HuH-7.5 (cell line): Measurements from ENCODE around the gene PPFIA1.
"Not testable (repeated sequence)": the region's sequence is repeated elsewhere in the genome, so short reads cannot be mapped to it uniquely, and the experiment has no call there.

Source experiments
- DNase-seq: peaks from one replicate; pipeline ENCODE4 v3.0.0; 2011; ENCODE audit warnings: low spot score

Gene PPFIA1

DNA sequence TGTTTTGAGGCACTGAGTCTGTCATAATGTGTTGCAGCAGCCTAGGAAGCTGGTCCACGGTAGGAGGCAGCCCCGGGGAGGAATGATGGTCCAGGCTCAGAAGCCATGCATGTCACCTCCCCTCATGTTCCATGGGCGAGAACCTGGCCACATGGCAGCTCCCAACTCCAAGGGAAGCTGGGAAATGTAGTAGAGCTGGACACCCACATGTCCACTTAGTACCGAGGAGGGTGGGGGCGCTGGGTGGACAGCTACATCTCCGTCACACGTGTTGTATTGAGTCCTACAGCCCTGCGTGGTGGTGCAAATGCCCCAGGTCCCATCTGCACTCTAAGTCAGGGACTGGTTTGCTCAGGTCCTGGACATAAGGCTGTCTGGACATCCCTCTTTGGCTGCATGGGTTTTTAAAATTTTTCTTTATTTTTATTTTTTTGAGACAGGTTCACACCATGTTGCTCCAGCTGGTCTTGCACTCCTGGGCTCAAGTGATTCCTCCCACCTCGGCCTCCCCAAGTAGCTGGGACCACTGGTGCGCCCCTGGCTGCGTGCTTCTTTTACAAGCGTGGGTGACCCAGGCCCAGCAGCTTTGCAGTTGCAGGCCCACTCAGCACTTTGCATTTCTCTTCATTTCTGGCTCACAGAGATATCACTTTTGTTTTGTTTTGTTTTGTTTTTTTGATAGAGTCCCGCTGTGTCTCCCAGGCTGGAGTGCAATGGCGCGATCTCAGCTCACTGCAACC lies 123.9 kb downstream of the PPFIA1 start:
- no peak for DNase-seq

DNA sequence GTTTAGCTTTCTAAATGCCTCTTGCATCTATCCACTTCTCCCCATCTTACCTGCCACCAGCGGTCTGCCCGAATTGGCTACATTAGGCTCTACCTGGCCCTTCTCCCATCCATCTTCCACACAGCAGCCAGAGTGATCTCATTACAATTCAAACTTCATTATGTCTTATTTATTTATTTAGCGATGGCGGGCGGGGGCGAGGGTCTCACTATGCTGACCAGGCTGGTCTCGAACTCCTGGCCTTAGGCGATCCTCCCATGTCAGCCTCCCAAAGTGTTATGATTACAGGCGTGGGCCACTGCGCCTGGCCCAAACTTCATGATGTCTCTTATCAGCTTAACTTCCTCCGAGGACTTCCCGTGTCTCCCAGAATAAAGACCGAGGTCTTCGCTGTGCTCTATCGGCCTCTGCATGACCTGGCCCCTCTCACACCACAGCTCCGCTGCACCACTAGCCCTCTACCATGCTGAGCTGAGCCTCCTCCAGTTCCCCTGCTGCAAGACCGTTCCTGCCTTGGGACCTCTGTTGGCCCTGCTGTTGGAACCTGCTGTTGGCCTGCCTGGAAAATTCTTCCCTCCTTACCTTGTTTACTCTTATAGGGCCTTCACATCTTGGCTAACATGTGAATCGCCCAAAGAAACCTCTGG lies 127.0 kb downstream of the PPFIA1 start:
- DNase-seq: peak; percentile 65

DNA sequence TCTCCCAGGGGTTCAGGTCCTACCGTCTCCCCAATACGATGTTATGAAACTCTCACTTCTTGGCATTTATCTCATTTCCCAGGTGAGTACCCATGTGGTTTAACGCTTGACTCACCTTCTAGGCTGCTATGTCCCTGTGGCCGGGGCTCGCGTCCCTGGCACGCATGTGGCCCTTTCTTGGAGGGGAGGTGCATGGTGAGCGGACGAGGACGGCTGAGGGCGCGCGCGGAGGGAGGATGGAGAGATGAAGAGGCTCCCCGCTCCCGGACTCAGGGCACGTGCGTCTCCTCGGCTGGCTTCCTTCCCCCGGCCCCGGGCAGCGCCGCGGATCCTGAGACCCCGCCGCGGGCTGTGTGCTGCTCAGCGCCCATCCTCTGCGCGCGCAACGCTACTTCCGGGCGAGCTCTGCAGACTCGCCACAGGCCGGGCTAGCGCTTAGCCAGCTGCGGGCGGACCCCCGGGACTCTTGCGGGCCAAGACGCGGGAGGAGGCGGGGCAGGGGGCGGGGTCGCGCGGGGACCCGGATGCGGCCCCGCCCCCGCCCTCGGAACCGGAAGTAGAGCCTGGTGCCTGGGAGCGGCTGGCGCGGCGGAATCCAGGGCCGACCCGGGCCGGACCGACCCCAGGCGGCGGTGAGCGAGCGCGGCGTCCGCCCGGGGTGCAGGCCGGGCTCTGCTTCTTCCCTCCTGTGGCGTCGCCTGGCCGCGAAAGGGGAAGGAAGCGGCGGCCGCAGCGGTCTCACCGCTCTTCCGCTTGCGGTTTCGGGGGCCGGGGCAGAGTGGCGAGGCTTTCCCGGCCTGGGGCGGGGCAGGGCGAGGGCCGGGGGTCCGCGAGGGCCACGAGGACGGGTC lies 127.7 kb downstream of the PPFIA1 start, which contains the start of gene CTTN:
TSS of gene CTTN (plus strand) at position 547 of the 851 bp plus-strand sequence. CDS start 8,769 bp downstream, outside the sequence.
- peak; percentile 98 for DNase-seq

DNA sequence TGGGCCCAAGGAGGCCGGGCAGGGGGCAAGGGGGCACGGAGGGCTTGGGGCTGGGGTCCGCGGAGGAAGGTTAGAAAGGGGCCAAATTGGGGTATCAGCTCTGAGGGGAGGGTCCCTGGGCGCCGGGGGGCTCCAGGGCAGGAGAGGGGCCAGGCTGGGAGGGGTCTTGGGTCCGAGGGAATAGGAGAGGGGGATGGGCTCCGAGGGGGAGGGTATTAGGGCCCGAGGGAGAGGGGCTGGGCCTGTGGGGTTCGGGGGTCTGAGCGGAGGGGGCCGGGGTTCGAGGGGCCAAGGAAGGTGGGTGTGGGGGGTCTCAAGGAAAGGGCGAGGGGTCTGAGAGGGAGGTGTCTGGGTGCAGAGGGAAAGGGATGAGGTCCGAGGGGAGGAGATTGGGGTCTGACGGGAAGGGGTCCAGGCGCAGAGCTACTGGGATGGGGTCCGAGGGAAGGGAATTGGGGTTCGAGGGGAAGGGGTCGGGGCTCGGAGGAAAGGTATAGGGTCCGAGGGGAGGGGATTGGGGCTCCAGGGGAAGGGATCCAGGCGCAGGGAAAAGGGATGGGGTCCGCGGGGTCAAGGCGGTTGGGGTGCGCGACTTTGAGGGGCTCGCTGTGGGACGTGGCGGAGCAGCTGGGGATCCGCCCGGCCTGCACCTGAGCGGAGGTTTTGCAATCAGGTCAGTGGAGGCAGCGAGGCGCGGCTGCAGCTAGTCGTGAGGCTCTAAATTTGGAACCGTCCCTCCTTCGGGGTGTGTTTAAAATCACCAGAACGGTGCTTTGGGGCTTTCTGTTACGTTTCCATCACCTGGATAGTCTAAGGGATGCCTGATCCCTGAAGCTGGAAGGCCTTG lies 128.6 kb downstream of the PPFIA1 start:
- DNase-seq: no peak

DNA sequence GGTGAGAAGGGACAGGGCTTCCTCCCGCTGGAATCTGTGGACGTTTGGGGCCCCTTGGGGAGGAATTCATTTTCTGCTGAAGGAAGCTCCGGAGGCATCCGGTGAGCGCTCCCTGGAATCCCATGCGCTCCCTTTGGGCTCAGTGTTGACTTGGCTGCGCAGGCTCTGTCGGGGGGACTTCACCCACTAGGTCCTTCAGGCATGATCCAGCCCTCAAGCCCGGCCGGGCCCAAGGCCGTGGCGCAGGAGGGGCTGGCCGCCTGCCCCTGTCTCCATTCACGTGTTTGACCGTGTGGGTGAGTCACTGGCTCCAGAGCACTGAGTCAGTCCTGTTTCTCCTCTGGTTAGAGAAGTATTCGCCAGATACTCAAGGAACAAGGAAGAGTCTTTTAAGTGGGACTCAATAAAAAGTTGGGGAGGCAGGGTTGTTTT lies 129.2 kb downstream of the PPFIA1 start:
- peak; percentile 41 for DNase-seq

DNA sequence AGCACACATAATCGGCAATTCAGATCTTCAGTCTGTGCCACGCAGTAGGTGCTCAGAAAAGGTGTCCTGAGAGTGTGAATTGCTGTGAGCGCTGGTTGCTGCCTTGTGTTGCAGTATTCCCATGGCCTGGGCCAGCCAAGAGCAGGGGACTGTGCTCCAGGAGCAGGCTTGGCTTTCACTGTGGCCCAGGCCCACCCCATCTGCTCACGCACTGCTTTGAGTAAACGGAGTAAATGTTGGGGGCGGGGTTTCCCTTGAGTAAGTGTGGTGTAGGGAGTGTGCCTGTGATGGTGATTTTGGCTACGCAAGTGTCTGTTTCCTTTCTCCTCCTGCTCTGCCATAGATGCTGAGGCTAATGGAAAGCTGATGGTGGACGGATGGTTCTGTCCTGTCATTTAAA lies 130.2 kb downstream of the PPFIA1 start:
- DNase-seq: no peak

DNA sequence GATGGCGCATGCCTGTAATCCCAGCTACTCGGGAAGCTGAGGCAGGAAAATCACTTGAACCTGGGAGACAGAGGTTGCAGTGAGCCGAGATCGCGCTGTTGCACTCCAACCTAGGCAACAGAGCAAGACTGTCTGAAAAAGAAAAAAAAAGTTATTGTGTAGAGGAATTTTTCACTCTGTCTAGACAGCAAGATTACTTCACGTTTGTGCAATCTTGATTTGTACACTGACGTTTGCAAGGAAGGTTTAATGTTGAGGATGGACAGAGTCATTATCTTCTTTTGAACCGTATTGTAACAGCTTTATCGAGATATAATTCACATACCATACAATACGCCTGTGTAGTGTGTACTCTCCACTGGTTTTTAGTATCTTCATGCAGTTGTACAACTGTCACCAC lies 131.5 kb downstream of the PPFIA1 start:
- DNase-seq: no peak

DNA sequence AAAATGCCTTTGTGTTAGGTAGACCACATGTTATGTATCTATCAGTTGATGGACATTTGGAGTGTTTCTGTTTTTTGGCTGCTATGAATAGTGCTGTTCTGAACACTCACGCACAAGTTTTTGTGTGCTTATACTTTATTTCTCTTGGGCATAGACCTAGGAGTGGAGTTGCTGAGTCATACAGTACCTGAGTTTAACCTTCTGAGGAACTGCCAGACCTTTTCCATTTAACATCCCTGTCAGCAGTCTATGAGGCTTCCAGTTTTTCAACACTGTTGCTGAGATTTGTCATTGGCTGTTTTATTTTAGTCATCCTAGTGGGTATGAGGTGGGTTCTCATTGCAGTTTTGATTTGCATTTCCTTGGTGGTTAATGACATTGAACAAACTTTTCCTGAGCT lies 132.2 kb downstream of the PPFIA1 start:
- no peak for DNase-seq

DNA sequence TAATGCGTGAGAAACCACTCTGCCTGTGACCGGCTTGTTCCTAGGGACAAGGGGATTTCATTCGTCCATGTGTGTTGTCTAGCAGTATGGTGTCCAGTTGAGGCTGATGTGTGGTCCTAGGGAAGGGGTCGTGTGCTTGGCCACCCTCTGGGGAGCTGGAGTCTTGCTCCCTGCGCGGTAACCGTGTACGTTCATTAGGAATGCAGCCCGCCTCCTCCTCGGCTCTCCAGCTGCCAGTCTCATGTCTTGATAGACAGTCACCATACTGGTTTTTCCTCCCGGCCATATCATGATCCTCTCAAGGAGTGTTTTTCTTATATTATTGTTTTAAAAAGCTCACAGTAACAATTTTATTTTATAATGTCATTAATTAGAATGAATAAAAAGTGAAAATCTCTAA lies 133.8 kb downstream of the PPFIA1 start:
- DNase-seq: no peak

DNA sequence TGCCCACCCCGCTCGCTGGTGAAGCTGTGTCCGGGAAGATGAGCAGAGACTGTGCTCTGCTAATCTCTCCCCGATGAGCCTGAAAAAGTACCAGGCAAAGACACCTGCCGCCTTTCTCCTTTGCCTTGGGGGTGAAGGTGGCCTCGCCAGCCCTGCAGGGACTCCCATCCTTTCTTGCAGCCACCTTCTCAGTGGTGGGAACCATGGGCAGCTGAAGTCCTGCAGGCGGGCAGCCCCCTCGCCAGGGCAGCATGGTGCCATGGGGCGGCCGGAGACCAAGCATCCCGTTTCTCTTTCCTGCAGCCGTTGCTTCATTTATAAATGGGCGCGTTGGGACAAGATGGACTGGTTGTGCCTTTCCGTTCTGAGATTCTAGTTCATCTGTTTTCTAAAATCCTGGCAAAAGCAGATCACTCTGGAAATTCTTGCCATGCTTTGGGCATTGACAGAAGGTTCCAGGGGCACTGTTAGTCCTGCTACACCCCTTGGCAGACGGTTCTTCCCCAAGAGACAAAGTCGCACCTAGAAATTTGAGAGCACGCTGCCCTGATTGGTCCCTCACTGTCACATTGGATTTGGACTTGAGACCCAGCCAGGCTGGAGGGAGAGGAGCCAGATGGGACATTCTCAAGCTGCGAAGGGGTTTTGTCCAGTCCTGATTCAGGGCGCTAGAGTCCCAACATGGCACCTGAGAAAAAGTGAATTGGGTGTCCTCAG lies 135.3 kb downstream of the PPFIA1 start:
- no peak for DNase-seq

DNA sequence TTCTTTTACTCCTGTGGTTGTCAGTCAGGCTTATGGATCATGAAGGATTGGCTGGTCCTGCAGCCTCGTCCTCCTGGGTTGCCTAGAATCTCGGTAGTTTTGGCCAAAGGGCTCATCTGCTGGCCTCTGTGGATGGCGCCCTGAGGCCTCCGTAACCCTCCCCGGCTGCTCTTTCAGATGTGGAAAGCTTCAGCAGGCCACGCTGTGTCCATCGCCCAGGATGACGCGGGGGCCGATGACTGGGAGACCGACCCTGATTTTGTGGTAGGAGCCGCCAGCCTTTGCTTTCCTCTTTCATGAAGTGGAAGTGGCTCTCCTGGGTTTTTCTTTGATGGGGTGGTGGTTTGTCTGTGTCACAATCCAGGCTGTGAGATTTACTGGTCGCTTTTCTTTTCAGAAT lies 136.6 kb downstream of the PPFIA1 start:
- DNase-seq: no peak

DNA sequence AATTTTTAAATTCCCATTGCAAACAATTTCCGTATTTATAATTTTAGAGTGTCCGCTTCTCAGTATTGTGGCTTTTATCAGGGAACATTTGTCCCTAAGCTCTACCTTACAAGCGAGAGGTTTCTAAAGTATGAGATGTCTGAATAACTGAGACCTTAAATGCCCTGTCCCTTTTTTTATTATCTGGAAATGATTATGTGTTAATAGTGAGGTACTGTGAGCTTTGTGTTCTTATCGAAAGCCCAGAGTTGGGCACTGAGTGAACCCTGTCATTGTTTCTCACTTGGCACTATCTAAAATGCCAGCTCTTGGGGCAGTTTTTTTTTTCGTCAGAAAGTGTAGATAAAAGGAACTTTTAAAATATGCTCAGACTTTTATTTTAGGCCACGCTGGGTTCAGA lies 137.3 kb downstream of the PPFIA1 start:
- no peak for DNase-seq

DNA sequence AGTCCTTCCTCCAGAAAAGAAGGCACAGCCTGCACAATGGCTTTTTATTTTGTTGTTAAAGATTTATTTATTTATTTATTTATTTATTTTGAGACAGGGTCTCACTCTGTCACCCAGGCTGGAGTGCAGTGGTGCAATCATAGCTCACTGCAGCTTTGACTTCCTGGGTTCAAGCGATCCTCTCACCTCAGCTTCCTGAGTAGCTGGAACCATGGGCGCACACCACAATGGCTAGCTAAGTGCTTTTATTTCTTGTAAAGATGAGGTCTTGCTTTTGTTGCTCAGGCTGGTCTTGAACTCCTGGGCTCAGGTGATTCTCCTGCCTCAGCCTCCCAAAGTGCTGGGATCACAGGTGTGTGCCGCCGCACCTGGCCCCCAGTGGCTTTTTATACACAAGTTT lies 137.8 kb downstream of the PPFIA1 start:
- not testable (repeated sequence) for DNase-seq

DNA sequence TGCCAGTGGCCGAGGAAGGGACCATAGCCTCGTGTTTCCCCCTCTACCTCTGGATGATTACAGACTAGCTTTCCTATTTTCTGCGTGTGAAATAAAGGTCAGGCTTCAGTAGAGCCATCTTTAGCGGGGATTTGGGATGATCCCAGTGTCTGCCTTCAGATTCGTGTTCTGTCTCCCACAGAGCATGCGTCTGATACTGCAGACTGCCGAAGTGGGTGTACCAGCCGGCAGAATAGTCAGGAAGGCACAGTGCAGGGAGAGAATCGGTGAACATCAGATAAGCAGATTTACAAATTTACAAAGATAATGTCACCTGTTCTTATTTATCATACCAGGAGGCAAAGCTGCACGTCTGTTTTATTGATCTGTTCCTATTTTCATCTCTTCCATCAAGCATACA lies 138.9 kb downstream of the PPFIA1 start:
- no peak for DNase-seq

DNA sequence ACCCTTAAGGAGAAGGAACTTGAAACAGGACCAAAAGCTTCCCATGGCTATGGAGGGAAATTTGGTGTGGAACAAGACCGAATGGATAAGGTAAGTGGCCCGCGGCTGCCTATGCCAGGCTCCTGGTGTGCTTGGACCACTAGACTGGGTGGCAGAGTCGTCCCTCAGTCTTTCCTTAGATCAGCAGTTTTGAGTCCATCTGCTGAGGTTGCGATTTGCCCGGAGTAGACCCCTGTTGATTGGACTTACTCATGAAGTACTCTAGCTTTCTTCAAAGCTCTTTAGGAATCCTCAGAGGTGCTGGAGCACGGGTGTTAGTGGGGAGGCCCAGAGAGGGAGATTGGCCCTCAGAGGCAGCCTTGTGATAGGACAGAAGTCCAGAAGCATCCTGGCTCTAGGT lies 139.4 kb downstream of the PPFIA1 start:
- no peak for DNase-seq

DNA sequence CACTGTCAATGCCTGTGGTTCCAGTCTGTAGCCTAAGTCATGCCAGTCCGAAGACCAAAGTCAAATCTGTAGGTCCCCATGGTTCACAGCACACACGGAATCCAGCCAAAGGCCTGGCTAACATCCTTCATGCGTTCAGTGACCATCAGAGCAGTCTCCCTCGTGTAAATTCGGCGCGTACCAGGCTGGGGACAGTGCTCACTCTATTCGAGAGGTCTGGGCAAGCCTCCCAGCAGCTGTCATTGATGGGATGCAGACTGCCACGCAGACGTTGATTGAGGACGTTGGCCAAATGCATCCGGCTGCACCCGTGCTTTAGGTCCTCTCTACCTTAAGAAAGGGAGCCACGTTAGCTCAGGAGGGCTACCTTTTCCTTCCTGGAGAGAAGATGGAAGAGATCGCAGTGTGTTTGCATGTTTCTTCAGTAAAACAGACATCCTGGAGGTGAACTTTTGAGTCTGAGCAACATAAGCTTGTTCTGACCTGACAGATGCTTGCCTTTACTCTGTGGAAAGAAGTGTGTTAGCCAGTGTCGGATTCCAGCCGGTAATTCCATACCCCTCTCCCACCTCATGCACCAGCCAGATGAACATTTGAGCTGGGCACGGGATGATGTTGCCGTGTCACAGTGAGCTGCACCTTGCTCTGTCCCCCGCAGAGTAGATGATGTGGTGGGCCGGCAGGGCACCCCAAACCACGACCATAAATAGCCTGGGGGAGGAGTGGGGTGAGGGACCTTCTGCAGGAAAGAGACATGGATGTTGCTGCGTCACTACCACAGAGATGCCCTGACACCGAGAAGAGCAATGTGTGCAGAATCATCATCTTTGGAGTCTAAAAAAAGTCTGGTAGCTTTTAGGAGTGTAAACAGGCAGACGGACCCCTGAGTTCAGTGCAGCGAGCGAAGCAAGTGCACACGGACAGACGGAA lies 140.1 kb downstream of the PPFIA1 start:
- DNase-seq: no peak

DNA sequence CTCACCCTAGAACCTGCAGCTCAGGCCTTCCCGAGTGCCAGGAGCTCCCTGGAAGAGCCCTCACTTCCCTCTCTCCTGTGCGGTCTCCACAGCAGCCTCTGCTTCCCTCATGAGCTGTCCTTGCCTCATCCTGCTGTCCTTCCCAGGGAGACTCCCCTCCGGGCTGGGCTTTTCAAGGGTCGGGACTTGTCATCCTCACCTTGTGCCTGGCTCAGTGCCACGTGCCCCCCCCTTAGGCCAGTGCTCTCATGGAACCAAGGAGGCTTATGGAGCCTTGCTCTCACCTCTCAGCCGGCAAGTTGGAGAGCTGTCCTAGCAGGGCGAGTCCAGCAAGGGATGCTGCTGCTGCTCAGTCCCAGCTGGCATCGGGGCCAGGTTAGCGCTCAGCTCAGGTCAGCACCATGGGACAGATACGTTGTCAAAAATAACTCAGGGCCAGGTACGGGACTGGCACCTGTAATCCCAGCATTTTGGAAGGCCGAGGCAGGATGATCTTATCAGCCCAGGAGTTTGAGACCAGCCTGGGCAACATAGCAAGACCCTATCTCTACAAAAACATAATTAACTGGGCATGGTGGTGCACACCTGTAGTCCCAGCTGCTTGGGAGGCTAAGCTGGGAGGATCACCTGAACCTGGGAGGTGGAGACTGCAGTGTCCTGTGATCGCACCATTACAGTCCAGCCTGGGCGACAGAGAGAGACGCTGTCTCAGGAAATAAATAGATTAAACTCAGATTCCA lies 141.4 kb downstream of the PPFIA1 start:
- DNase-seq: no peak

DNA sequence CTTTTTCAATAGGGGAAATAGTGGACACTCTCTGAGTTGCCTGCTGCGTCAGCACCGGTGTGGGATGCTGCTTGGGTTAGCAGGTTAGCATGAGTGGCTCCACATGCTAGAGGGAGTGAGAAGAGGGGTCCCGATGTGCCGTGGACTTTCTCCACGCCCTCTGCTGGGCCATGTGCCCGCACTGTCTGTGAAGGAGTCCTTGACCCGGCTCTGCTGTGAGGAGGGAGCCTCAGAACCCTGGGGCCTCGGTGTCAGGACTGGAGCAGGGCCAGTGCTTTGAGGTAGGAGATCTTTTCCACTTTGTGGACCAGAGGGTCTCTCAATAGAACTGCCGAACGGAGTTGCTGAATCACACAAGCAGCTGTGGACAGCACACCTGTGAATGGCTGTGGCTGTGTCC lies 142.7 kb downstream of the PPFIA1 start:
- no peak for DNase-seq

DNA sequence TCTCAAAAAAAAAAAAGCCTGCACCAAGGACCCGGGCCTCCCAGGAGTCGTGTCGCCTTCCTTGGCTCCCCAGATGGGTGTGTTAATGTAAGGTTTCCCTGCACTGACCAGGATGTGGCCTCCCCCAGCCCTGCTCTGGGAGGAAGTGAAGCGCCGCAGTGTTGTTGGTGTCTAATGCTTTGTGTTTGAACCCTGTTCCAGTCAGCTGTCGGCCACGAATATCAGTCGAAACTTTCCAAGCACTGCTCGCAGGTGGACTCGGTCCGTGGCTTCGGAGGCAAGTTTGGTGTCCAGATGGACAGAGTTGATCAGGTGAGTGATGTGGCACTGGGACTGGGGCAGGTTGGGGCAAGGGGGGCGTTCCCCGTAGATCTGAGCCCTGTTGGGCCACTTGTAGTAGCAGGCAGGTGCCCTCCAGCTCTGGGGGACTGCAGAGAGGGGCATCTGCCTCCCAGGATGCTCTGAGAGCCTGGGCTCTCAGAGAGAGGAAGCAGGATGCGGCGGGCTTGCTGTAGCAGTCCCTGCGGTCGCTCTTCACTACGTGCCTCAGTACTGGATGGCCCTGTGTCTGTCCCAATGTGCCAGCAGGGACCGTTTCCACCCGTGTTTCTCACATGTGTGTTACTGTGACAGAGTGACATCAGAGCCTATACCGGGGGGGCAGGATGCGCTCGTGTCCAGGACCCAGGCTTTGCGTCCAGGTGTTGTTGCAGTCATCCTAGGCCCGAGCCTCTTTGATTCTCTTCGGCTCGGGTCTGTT lies 144.0 kb downstream of the PPFIA1 start:
- DNase-seq: no peak
